Activated naive CD8-positive, alpha-beta T cell (primary cell): ENCODE measurements around the gene ERP44.
"Not testable (repeated sequence)": the region's sequence is repeated elsewhere in the genome, so short reads cannot be mapped to it uniquely, and the experiment has no call there.

Experiments
- H3K27ac Mint-ChIP-seq: one replicate; pipeline ENCODE4 v1.8.0; 2021; ENCODE audit warnings: mixed read lengths
- H3K27me3 Mint-ChIP-seq: one replicate; pipeline ENCODE4 v1.8.0; 2021; ENCODE audit warnings: mixed read lengths
- H3K36me3 Mint-ChIP-seq: one replicate; pipeline ENCODE4 v1.8.0; 2021; ENCODE audit warnings: mixed read lengths
- H3K4me1 Mint-ChIP-seq: one replicate; pipeline ENCODE4 v1.8.0; 2021; ENCODE audit warnings: low read depth, mixed read lengths
- H3K4me3 Mint-ChIP-seq: one replicate; pipeline ENCODE4 v1.8.0; 2021; ENCODE audit warnings: mild to moderate bottlenecking, mixed read lengths
- H3K9me3 Mint-ChIP-seq: one replicate; pipeline ENCODE4 v1.8.0; 2021; ENCODE audit warnings: low read depth, mixed read lengths

The ERP44 gene

DNA sequence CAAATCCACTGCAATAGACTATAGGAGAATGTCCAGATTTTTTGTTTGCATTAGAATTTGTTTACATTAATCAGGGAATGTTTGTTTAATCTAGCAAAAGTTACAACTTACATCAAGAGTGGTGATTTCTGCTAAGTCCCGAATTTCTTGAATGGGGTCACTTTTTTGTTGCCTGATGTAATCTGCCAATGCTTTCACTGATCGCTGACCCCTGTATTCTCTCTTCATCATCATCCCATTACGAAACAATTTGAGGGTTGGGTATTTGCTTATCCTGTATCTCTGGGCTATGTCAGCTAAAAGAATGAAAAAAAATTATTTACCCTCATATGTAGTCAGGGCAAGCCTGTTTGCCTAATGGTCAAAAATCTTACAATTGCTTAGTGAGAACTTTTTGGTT lies 76.9 kb downstream of the ERP44 start:
- Mint-ChIP-seq H3K4me1 (no peaks in the 10 kb centered on the region), H3K27me3 (no peaks in the 10 kb centered on the region), H3K9me3 (peaks cover 5% of the 10 kb centered on the region), H3K36me3 (peaks cover 19% of the 10 kb centered on the region), H3K4me3 (no peak overlapping the region), H3K27ac (no peak overlapping the region)

DNA sequence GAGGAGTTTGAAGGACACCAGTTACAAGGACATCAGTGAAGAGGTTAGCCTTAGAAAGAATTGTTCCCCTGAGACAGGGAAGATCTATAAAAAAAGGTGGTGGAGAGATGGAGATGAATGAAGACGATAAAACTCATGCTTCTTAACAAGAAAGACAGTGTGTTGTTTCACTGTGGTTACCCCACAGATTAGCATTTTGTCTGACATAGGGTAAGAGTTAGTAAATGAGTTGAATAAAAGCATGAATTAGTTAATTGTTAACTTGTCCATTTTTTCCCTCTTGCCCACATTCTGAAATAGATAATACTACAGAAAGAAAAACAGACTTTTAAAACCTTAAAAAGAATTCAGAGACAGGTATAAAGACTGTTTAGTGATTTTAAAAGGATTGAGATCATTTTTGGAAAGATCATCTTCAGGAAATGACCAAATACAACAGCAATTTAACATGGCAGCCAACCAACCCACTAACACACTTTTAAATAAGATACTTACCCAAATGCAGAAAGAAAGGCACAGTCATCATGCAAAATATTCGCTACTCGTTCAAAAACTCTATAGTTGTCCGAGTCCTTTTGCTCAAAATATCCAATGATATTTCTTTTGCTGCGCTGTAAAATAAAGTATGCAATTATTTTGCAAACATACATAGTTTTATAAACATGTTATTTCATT lies 78.5 kb downstream of the ERP44 start:
- no peak overlapping the region for H3K27ac Mint-ChIP-seq
- no peaks in the 10 kb centered on the region for H3K4me1 Mint-ChIP-seq
- no peaks in the 10 kb centered on the region for H3K27me3 Mint-ChIP-seq
- peaks cover 5% of the 10 kb centered on the region for H3K9me3 Mint-ChIP-seq
- peaks cover 10% of the 10 kb centered on the region for H3K36me3 Mint-ChIP-seq
- no peak overlapping the region for H3K4me3 Mint-ChIP-seq

DNA sequence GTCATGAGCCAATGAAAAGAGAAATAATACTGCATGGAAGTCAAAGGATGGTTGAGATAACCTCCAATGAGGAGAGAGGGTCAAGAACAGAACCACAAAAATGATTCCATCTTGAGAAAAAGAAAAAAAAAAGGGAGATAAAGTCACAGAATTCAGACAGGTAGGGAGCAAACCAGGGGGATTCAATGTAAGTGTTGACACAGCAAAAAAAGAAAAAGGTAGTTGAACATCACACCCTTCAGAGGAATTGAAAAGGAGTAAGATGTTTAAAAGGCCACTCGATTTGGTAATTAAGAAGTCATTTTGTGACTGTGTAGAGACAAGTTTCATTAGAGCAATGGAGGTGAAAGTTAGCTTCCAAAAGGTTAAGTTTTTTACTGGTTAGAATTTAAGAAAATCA lies 79.3 kb downstream of the ERP44 start:
- peaks cover 5% of the 10 kb centered on the region for H3K36me3 Mint-ChIP-seq
- H3K27ac Mint-ChIP-seq = peak overlapping the region; percentile 16
- no peaks in the 10 kb centered on the region for H3K4me1 Mint-ChIP-seq

DNA sequence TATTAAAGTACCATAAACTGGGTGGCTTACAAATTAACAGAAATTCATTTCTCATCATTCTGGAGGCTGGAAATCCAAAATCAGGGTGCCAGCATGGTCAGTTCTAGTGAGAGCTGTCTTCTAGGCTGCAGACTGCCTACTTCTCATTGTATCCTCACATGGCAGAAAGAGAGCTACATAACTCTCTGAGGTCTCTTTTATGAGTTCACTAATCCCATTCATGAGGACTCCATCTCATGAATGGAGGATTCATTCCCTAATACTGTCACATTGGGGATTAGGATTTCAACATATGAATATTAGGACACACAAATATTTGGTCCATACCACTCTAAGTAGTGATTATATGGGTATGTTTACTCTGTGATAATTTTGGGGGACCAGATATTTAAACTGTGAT lies 84.0 kb downstream of the ERP44 start:
- peaks cover 15% of the 10 kb centered on the region for H3K36me3 Mint-ChIP-seq
- H3K4me1 Mint-ChIP-seq = no peaks in the 10 kb centered on the region

More for the DNA sequence above, 79.3 kb downstream of the ERP44 start:
- Mint-ChIP-seq H3K9me3 (no peaks in the 10 kb centered on the region), H3K27me3 (no peaks in the 10 kb centered on the region), H3K4me3 (no peak overlapping the region)

DNA sequence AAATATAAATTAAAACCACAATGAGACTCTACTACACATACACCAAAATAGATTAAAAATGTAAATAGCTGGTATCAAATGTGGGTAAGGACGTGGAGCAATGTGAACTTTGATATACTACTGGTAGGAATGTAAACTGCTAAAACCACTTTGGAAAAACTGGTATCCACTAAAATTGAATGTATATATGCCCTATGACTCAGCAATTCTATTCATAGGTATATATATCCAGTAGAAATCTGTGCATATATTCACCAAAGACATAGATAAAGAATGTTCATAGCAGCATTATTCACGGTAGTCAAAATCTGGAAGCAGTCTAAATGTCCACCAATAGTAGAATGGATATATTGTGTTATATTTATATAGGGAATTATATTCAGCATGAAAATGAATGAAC lies 85.2 kb downstream of the ERP44 start:
- Mint-ChIP-seq H3K27me3 (no peaks in the 10 kb centered on the region), H3K36me3 (peaks cover 20% of the 10 kb centered on the region), H3K9me3 (peaks cover 4% of the 10 kb centered on the region), H3K27ac (no peak overlapping the region), H3K4me3 (no peak overlapping the region), H3K4me1 (no peaks in the 10 kb centered on the region)

More for the DNA sequence above, 84.0 kb downstream of the ERP44 start:
- Mint-ChIP-seq H3K4me3 (no peak overlapping the region), H3K27me3 (no peaks in the 10 kb centered on the region), H3K27ac (no peak overlapping the region), H3K9me3 (peaks cover 4% of the 10 kb centered on the region)

- H3K4me3 Mint-ChIP-seq = no peak overlapping the region
- peaks cover 20% of the 10 kb centered on the region for H3K36me3 Mint-ChIP-seq
- H3K27ac Mint-ChIP-seq = no peak overlapping the region
Measured at GRCh38 chr9:100012279-100012678, 86.5 kb downstream of the ERP44 start.

DNA sequence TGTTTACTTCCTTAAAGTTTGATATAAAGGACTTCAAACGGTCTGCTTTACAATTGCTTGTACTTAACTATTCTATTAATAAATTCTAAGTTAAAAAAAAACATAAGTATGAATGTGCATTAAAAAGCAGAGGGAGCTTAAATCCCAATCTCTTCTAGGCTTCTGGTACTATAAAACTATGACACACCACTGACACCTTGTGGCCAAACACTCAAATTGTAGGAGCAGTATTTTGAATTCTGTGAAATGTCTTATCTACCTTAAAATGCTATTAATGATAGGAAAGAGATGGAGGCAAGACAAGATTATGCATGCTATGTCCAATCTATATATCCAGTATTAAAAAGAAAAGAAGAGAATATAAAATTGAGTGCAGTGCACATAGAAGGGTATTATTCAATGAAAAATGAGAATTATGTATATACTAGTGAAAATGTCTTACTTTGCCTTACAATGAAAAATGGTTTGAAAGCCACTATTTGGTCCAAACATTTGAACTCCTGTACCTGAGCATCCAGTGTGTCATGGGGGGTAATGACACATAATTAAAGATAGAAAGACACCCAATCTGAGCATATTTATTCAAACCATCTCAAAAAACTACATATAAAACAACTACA lies 87.6 kb downstream of the ERP44 start:
- peaks cover 25% of the 10 kb centered on the region for H3K36me3 Mint-ChIP-seq
- peaks cover 4% of the 10 kb centered on the region for H3K9me3 Mint-ChIP-seq
- H3K4me3 Mint-ChIP-seq = no peak overlapping the region
- no peak overlapping the region for H3K27ac Mint-ChIP-seq
- H3K4me1 Mint-ChIP-seq = no peaks in the 10 kb centered on the region
- H3K27me3 Mint-ChIP-seq = no peaks in the 10 kb centered on the region

More at GRCh38 chr9:100012279-100012678, 86.5 kb downstream of the ERP44 start:
- Mint-ChIP-seq H3K27me3 (no peaks in the 10 kb centered on the region), H3K9me3 (peaks cover 4% of the 10 kb centered on the region), H3K4me1 (no peaks in the 10 kb centered on the region)

- Mint-ChIP-seq H3K36me3 (peaks cover 55% of the 10 kb centered on the region), H3K4me3 (no peak overlapping the region), H3K9me3 (peaks cover 12% of the 10 kb centered on the region), H3K4me1 (no peaks in the 10 kb centered on the region), H3K27ac (no peak overlapping the region), H3K27me3 (no peaks in the 10 kb centered on the region)
Measured at GRCh38 chr9:99999797-100000196, 99.0 kb downstream of the ERP44 start.

- no peaks in the 10 kb centered on the region for H3K4me1 Mint-ChIP-seq
- no peak overlapping the region for H3K4me3 Mint-ChIP-seq
- no peaks in the 10 kb centered on the region for H3K27me3 Mint-ChIP-seq
- no peak overlapping the region for H3K27ac Mint-ChIP-seq
- H3K9me3 Mint-ChIP-seq = peaks cover 12% of the 10 kb centered on the region
- peaks cover 58% of the 10 kb centered on the region for H3K36me3 Mint-ChIP-seq
Measured at GRCh38 chr9:99998866-99999265, 99.9 kb downstream of the ERP44 start.

- Mint-ChIP-seq H3K36me3 (peaks cover 59% of the 10 kb centered on the region), H3K27ac (no peak overlapping the region), H3K27me3 (no peaks in the 10 kb centered on the region), H3K9me3 (peaks cover 12% of the 10 kb centered on the region), H3K4me1 (no peaks in the 10 kb centered on the region), H3K4me3 (no peak overlapping the region)
Measured at GRCh38 chr9:99998266-99998665, 100.5 kb downstream of the ERP44 start.

DNA sequence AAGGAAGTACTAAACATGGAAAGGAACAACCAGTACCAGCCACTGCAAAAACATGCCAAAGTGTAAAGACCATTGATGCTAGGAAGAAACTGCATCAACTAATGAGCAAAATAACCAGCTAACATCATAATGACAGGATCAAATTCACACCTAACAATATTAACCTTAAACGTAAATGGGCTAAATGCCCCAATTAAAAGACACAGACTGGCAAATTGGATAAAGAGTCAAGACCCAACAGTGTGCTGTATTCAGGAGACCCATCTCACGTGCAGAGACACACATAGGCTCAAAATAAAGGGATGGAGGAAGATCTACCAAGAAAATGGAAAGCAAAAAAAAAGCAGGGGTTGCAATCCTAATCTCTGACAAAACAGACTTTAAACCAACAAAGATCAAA lies 108.3 kb downstream of the ERP44 start:
- H3K9me3 Mint-ChIP-seq = peaks cover 13% of the 10 kb centered on the region

GRCh38 chr9:99986642-99987041 lies 112.2 kb downstream of the ERP44 start:
- H3K9me3 Mint-ChIP-seq = peaks cover 9% of the 10 kb centered on the region
- H3K27me3 Mint-ChIP-seq = no peaks in the 10 kb centered on the region
- H3K27ac Mint-ChIP-seq = no peak overlapping the region
- no peak overlapping the region for H3K4me3 Mint-ChIP-seq
- H3K36me3 Mint-ChIP-seq = peaks cover 21% of the 10 kb centered on the region
- H3K4me1 Mint-ChIP-seq = no peaks in the 10 kb centered on the region

More for the DNA sequence above, 108.3 kb downstream of the ERP44 start:
- peaks cover 37% of the 10 kb centered on the region for H3K36me3 Mint-ChIP-seq
- not testable (repeated sequence) for H3K27ac Mint-ChIP-seq, H3K27me3 Mint-ChIP-seq, H3K4me1 Mint-ChIP-seq, H3K4me3 Mint-ChIP-seq

DNA sequence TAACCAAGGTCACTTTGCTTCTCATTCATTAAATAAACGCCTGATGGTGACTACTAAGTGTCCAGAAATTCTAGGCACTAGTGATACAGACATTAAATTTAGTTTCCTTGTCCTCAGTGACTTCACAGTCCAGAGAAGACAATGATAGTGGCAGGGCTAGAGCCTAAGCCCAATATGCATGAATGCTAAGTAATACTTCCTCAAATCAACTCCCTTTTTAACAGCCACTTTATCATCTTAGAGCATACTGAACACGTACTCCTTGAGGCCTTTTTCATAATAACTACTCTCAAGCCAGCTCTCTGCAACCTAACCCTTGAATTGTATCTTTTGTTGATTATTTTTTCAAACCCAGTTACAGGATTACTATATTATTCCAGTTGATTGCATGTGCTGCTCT lies 118.2 kb downstream of the ERP44 start:
- peaks cover 2% of the 10 kb centered on the region for H3K36me3 Mint-ChIP-seq
- no peaks in the 10 kb centered on the region for H3K4me1 Mint-ChIP-seq
- H3K27me3 Mint-ChIP-seq = no peaks in the 10 kb centered on the region
- H3K27ac Mint-ChIP-seq = peak overlapping the region; percentile 66
- H3K9me3 Mint-ChIP-seq = no peaks in the 10 kb centered on the region
- no peak overlapping the region for H3K4me3 Mint-ChIP-seq

GRCh38 chr9:99978221-99978620 lies 120.6 kb downstream of the ERP44 start:
- no peak overlapping the region for H3K27ac Mint-ChIP-seq
- peaks cover 2% of the 10 kb centered on the region for H3K36me3 Mint-ChIP-seq
- H3K4me3 Mint-ChIP-seq = no peak overlapping the region
- no peaks in the 10 kb centered on the region for H3K4me1 Mint-ChIP-seq
- no peaks in the 10 kb centered on the region for H3K27me3 Mint-ChIP-seq
- no peaks in the 10 kb centered on the region for H3K9me3 Mint-ChIP-seq

- Mint-ChIP-seq H3K4me1 (no peaks in the 10 kb centered on the region), H3K36me3 (peaks cover 2% of the 10 kb centered on the region), H3K27me3 (no peaks in the 10 kb centered on the region), H3K9me3 (no peaks in the 10 kb centered on the region), H3K4me3 (no peak overlapping the region), H3K27ac (no peak overlapping the region)
Measured at GRCh38 chr9:99977033-99977792, 121.6 kb downstream of the ERP44 start.
